ENCODE data around the gene S100A9.

Gene S100A9

DNA sequence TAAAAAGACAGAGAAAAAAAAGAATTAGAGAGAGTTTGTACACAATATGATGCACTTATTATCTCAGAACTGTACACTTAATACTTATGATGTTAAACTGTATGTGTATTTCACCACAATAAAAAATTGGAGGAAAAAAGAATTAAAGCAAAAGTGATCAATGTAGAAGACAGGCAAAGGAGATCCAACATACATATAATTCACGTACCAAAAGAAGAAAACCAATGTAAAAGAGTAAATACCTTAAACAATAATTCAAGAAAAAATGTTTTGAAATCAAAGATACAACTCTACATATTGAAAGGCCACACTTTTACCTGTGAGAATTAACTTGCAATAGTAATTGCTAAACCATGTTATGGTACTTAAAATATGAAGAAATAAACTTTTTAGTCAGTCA lies 35.1 kb upstream of the S100A9 start:
- DNase-seq (ENCODE audit: low read depth) = no peak
- no peak overlapping the region for H3K4me3 ChIP-seq (ENCODE audit: low read length)
- TF ChIP-seq, protein P1, sequence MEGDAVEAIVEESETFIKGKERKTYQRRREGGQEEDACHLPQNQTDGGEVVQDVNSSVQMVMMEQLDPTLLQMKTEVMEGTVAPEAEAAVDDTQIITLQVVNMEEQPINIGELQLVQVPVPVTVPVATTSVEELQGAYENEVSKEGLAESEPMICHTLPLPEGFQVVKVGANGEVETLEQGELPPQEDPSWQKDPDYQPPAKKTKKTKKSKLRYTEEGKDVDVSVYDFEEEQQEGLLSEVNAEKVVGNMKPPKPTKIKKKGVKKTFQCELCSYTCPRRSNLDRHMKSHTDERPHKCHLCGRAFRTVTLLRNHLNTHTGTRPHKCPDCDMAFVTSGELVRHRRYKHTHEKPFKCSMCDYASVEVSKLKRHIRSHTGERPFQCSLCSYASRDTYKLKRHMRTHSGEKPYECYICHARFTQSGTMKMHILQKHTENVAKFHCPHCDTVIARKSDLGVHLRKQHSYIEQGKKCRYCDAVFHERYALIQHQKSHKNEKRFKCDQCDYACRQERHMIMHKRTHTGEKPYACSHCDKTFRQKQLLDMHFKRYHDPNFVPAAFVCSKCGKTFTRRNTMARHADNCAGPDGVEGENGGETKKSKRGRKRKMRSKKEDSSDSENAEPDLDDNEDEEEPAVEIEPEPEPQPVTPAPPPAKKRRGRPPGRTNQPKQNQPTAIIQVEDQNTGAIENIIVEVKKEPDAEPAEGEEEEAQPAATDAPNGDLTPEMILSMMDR (conservative IDR thresholded peaks at IDR 0.05; ENCODE audit: low read depth, low read length) = no peak

DNA sequence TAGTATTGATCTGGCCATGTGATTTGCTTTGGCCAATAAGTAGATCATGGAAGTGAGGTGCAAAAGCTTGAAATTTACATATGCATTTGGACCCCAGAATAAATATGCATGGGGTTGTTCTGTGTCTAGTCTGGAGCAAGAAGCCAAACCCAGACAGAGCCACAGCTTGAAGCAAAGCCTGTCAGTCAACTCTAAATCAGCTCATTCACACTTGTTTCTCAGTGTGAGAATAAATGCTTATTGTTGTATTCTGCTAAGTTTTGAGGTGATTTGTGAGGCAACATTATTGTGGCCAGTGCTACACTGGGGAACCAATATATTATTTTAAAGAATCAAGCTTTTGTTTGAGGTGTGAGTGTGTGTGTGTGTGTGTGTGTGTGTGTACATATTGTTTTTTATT lies 32.7 kb upstream of the S100A9 start:
- DNase-seq (ENCODE audit: low read depth) = no peak
- TF ChIP-seq, protein P1 (conservative IDR thresholded peaks at IDR 0.05; ENCODE audit: low read depth, low read length) = no peak
- H3K4me3 ChIP-seq (ENCODE audit: low read length) = no peak overlapping the region

DNA sequence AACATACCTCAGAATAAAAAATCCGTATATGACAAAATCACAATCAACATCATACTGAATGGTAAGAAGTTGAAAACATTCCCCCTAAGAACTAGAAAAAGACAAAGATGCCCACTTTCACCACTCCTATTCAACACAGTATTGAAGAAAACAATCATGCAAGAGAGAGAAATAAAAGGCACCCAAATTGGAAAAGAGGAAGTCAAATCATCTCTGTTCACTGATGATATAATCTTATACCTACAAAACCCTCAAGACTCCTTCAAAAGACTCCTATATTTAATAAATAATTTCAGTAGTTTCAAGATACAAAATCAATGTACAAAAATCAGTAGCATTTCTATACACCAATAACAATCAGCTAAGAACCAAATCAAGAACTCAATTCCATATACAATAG lies 23.8 kb upstream of the S100A9 start:
- no peak overlapping the region for H3K4me3 ChIP-seq (ENCODE audit: low read length)
- TF ChIP-seq, protein P1 (conservative IDR thresholded peaks at IDR 0.05; ENCODE audit: low read depth, low read length) = no peak
- no peak for DNase-seq (ENCODE audit: low read depth)

DNA sequence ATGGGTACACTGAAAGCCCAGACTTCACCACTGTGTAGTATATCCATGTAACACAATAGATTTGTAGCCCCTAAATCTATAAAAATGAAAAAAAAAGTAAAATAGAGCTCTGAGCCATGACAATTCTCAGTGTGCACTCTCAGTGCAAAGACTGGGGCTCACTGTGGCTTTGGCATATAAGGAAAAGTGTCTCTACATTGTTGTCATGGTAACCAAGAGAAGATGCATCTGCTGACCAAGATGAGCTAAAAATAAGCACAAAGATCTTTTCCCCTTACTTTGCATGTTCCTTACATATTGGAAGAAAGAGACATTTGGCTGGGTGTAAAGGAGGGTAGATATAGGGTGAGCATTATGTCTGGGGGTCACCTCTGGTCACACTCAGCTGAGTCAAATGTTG lies 21.0 kb upstream of the S100A9 start:
- TF ChIP-seq, protein P1 (conservative IDR thresholded peaks at IDR 0.05; ENCODE audit: low read depth, low read length) = no peak
- H3K4me3 ChIP-seq (ENCODE audit: low read length) = no peak overlapping the region
- no peak for DNase-seq (ENCODE audit: low read depth)

DNA sequence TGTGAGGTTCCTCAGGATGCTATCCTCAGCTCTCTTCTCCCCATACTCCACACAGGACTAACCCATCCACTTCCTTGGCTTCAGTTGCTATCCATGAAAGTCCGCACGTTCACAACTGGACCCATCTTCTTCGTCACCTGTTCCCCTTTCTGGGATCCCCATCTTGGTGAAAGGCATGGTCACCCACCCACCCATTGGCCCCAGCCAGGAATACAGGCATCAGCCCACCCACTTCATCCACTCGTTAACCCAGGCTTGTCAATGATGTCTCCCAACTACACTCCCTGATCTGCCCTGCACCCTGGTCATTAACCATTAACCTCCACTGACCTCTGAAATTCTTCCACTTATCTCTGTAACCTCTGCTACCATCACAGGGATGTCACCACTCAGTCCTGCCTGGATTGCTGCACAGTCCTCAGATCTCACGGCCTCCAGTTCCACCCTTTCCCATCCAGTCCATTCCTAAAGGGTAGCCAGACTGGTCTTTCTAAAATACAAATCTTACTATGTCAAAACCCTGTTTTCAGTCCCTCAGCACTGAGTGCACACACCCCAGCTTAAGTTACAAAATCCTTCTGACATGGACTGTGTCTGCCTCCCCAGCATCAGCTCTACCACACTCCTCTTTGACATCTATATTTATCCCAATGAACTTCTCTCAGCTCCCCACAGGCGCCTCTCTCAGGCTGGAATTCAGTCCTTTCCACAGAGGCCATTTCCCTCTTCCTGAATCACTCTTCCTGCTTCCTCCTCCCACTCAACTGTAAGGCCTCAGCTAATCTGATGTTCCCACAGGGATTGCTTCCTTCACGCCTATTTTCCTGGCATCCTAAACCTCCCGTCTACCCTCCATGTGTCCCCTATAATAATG lies 19.4 kb upstream of the S100A9 start:
- TF ChIP-seq, protein P1 (conservative IDR thresholded peaks at IDR 0.05; ENCODE audit: low read depth, low read length) = no peak
- no peak overlapping the region for H3K4me3 ChIP-seq (ENCODE audit: low read length)
- DNase-seq (ENCODE audit: low read depth) = no peak

DNA sequence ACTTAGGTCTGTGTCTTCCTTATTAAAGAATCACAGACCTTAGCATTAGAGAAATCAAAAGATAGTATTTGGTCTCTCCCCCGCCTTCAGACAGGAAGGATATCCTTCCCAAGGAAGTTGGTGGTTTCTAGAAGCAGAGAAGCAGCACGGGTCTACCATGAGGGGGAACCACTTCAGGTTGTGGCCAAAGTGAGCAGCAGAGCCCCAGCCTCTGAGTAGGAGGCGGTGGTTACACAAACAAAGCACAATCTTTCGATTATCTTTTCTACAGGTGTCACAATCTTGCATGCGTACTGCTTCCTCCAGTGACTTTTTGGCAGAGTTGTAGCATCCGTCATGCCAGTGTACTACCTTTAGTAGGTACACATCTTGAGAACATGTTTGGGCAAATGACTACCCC lies 17.9 kb upstream of the S100A9 start:
- TF ChIP-seq, protein P1 (conservative IDR thresholded peaks at IDR 0.05; ENCODE audit: low read depth, low read length) = no peak
- no peak overlapping the region for H3K4me3 ChIP-seq (ENCODE audit: low read length)
- no peak for DNase-seq (ENCODE audit: low read depth)

DNA sequence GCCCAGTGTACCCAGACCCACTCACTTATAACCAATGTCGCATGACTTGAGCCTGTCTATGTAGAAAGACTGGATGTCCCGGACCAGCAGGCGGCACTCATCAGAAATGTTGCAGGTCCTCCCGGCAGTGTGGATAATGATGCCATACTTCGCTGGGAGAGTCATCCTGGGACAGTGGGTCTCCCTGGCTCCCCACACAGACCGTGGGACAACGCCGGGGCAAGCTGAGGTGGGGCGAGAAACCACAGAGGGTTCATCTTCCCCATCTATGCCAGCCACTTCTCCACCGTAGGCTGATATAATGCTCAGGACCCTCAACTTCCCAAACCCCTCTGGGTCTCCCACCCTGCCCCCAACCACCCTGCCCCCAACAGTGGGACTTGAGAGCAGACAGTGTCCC lies 17.3 kb upstream of the S100A9 start:
- no peak for DNase-seq (ENCODE audit: low read depth)
- TF ChIP-seq, protein P1 (conservative IDR thresholded peaks at IDR 0.05; ENCODE audit: low read depth, low read length) = no peak
- H3K4me3 ChIP-seq (ENCODE audit: low read length) = no peak overlapping the region

Measured in retinal pigment epithelial cell (primary cell).